Glutamatergic neuron (in vitro differentiated cells): ENCODE results near the gene ZNF750. TPM values are rescaled to one million over a fixed set of nuclear protein-coding genes. Genes with fewer than 3 reads are reported as not detected.

Source experiments
- DNase-seq: peaks from one replicate; pipeline ENCODE4 v3.0.0; 2022
- H3K27ac Mint-ChIP-seq: one replicate; pipeline ENCODE4 v1.8.0; 2020; ENCODE audit warnings: mild to moderate bottlenecking, mixed read lengths, inconsistent platforms; ENCODE audit not compliant: unreplicated experiment
- H3K27me3 Mint-ChIP-seq: one replicate; pipeline ENCODE4 v1.8.0; 2020; ENCODE audit warnings: mild to moderate bottlenecking, moderate library complexity, mixed read lengths, inconsistent platforms; ENCODE audit not compliant: unreplicated experiment
- H3K36me3 Mint-ChIP-seq: one replicate; pipeline ENCODE4 v1.8.0; 2020; ENCODE audit warnings: mild to moderate bottlenecking, mixed read lengths, inconsistent platforms; ENCODE audit not compliant: unreplicated experiment
- H3K4me1 Mint-ChIP-seq: one replicate; pipeline ENCODE4 v1.8.0; 2020; ENCODE audit warnings: mild to moderate bottlenecking, low read depth, mixed read lengths, inconsistent platforms; ENCODE audit not compliant: unreplicated experiment
- H3K4me3 Mint-ChIP-seq: one replicate; pipeline ENCODE4 v1.8.0; 2020; ENCODE audit warnings: mild to moderate bottlenecking, mixed read lengths, inconsistent platforms; ENCODE audit not compliant: unreplicated experiment
- H3K9me3 Mint-ChIP-seq: one replicate; pipeline ENCODE4 v1.8.0; 2020; ENCODE audit warnings: mild to moderate bottlenecking, moderate library complexity, mixed read lengths, inconsistent platforms; ENCODE audit not compliant: unreplicated experiment
- long read RNA-seq: library from polyadenylated mRNA; unstranded; transcript quantifications from one replicate; pipeline ENCODE4 v2.0.0, GENCODE V29; 2020; ENCODE audit not compliant: unreplicated experiment
- total RNA-seq: library from RNA; stranded (reverse); fragmentation: NEBNext Ultra II Directional; extraction: Animal tissue kit (Norgen Biotek cat#: 25700); gene quantifications from one replicate; pipeline ENCODE4 v1.2.1, GENCODE V29; 2021; ENCODE audit not compliant: unreplicated experiment
- TF ChIP-seq, protein P1 (sequence below): fragments of 200-600 bp; sonication (generic); IDR thresholded peaks from one replicate; pipeline ENCODE4 v1.5.0; 2021; ENCODE audit not compliant: partially characterized antibody, unreplicated experiment

ZNF750 gene
- total RNA-seq: 1.4 TPM
- long read RNA-seq, partial matches to known transcripts: 1 of 1 reads
- long read RNA-seq, other reads (novel, unspliced or antisense): 0 of 1 reads

DNA sequence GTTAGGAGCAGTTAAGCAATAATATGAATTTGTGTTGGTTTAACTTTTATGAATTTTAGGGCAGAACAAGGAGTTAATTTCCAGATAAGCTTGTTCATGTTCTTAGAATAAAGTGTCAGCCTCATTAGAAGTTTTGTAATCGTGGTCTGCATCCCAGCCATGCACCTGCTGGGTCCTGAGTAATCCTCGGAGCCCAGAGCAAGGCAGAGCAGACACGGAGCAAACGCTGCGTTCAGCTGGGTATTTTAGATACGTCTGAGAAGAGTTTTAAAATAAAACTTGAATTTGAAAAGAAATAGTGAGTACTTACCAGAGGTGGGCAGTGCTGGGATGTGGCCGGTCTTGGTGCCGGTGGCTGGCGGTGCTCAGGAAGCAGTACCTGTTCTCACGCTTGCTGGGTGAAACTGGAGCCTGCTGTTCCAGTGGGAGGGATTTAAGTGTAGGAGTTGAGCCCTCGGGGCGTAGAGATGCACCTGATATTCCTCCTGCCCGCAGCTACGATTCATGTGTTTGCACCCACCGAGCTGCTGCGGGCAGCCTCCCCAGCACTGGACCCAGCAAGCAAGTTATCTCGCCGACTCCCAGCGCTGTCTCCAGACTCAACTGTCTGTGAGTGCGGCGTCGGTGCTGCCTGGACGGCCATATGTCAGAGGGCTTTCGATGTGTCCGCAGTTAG, at the start of gene ZNF750:
ZNF750 (minus strand) TSS at position 406 of the 676 bp plus-strand sequence. CDS start 7,568 bp downstream, outside the sequence.
- peaks cover 2% of the 10 kb centered on the region for H3K9me3 Mint-ChIP-seq
- peak within 1 kb of the TSS; percentile 55 for H3K27ac Mint-ChIP-seq
- DNase-seq: no peak
- peaks cover 36% of the 10 kb centered on the region for H3K4me1 Mint-ChIP-seq
- peak within 1 kb of the TSS; percentile 49 for H3K4me3 Mint-ChIP-seq
- peaks cover 4% of the 10 kb centered on the region for H3K27me3 Mint-ChIP-seq
- TF ChIP-seq, protein P1, sequence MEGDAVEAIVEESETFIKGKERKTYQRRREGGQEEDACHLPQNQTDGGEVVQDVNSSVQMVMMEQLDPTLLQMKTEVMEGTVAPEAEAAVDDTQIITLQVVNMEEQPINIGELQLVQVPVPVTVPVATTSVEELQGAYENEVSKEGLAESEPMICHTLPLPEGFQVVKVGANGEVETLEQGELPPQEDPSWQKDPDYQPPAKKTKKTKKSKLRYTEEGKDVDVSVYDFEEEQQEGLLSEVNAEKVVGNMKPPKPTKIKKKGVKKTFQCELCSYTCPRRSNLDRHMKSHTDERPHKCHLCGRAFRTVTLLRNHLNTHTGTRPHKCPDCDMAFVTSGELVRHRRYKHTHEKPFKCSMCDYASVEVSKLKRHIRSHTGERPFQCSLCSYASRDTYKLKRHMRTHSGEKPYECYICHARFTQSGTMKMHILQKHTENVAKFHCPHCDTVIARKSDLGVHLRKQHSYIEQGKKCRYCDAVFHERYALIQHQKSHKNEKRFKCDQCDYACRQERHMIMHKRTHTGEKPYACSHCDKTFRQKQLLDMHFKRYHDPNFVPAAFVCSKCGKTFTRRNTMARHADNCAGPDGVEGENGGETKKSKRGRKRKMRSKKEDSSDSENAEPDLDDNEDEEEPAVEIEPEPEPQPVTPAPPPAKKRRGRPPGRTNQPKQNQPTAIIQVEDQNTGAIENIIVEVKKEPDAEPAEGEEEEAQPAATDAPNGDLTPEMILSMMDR: no peak
- H3K36me3 Mint-ChIP-seq: no peaks in the 10 kb centered on the region

DNA sequence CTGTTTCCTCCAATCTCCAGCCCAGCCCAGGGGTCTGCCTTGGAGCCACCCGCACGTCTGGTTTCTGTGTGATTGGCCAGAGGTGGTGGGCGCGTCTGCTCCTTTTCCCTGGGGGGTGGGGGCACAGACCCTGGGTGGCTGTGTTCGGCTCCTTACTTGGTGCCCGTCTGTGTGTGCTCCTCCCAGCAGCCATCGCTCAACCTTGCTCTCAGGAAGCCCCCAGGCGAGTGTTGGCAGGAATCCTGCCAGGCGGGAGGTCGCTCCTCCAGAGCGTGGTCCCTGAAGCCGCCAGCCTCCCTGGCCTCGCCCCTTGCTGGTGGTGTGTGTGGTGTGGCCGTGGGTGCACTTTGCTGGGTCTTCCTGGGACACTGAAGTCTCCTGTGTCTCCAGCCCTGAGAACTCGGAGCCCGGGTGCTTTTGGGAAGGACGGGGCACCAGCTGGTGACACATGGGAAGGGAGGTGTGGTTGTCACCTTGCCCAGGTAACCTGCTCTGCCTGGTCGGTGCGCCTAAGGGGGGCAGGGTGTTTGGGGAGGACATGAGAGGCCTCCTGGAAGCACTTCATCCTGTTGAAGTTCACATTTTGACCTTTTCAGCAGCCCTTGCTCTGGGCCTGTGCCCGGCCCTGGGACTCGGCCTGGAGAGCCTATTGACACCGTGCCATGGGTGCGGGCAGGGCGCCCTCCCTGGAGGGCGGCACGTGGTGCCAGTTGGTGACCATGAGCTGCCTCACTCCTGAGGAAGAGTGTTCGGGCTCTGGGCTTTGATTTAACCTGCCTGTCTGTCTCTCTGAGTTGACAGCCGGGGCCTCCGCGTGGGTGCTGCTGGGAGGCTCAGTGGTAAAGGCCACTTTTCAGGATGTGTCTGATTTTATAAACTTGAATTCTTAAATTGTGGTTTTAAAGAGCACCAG, 49.0 kb upstream of the ZNF750 start:
- H3K9me3 Mint-ChIP-seq: peaks cover 13% of the 10 kb centered on the region

GRCh38 chr17:82887255-82888164, 47.7 kb upstream of the ZNF750 start:
- H3K27ac Mint-ChIP-seq: peak overlapping the region; percentile 52
- DNase-seq: no peak
- peaks cover 50% of the 10 kb centered on the region for H3K4me1 Mint-ChIP-seq
- peaks cover 19% of the 10 kb centered on the region for H3K27me3 Mint-ChIP-seq
- H3K4me3 Mint-ChIP-seq: peak overlapping the region; percentile 3
- peaks cover 16% of the 10 kb centered on the region for H3K9me3 Mint-ChIP-seq
- peaks cover 8% of the 10 kb centered on the region for H3K36me3 Mint-ChIP-seq
- TF ChIP-seq, protein P1: no peak

More for the DNA sequence above, 49.0 kb upstream of the ZNF750 start:
- TF ChIP-seq, protein P1: no peak
- H3K36me3 Mint-ChIP-seq: peaks cover 8% of the 10 kb centered on the region
- peaks cover 17% of the 10 kb centered on the region for H3K27me3 Mint-ChIP-seq
- H3K4me1 Mint-ChIP-seq: peaks cover 50% of the 10 kb centered on the region
- DNase-seq: no peak
- no peak overlapping the region for H3K4me3 Mint-ChIP-seq
- H3K27ac Mint-ChIP-seq: no peak overlapping the region

GRCh38 chr17:82884970-82885353, 45.1 kb upstream of the ZNF750 start:
- peaks cover 10% of the 10 kb centered on the region for H3K36me3 Mint-ChIP-seq
- H3K4me1 Mint-ChIP-seq: peaks cover 57% of the 10 kb centered on the region
- TF ChIP-seq, protein P1: no peak
- H3K27ac Mint-ChIP-seq: peak overlapping the region; percentile 95
- H3K4me3 Mint-ChIP-seq: peak overlapping the region; percentile 70
- no peak for DNase-seq
- peaks cover 25% of the 10 kb centered on the region for H3K9me3 Mint-ChIP-seq
- H3K27me3 Mint-ChIP-seq: peaks cover 22% of the 10 kb centered on the region
